Lower leg skin (tissue), 4 donors: ENCODE data around the gene SLC25A24. TPM values are rescaled to one million over a fixed set of nuclear protein-coding genes. Genes with fewer than 3 reads are reported as not detected.

Experiments used
- DNase-seq, 2 donors: peaks; one replicate each; pipeline ENCODE4 v3.0.0-alpha.2; 2019; ENCODE audit warnings: low spot score in 2 of 2
- H3K4me3 ChIP-seq: fragments of 200-600 bp; sonication (generic); 2 replicates; pipeline ENCODE4 v1.5.1; 2017; ENCODE audit warnings: mild to moderate bottlenecking, low read depth; ENCODE audit not compliant: poor library complexity, severe bottlenecking
- POLR2A ChIP-seq, 2 donors: fragments of 450-650 bp; IDR thresholded peaks; one replicate each; pipeline ENCODE4 v1.6.1; 2016 to 2017; ENCODE audit warnings: antibody characterized with exemption in 2 of 2, mild to moderate bottlenecking in 1 of 2, moderate library complexity in 1 of 2
- WGBS, 2 donors: methylation state at CpG; one replicate each; pipeline ENCODE4 v1.1.5; 2018; 5-methylcytosine and 5-hydroxymethylcytosine counted together
- intact Hi-C: fragments of 100-400 bp; cut with DNase I; formaldehyde crosslinking; loops from one replicate; pipeline ENCODE4 v1.15.0; 2023; ENCODE audit warnings: low total_unique reads
- total RNA-seq, 4 donors: library from RNA; depleted of rRNA; stranded (reverse); fragments of >200 nt; gene quantifications; one replicate each; pipeline ENCODE4 v1.1.0, GENCODE V29; 2016
- TF ChIP-seq, protein P1 (sequence below), 3 donors: fragments of 450-650 bp; IDR thresholded peaks; one replicate each; pipeline ENCODE4 v1.5.1; 2016; ENCODE audit warnings: antibody characterized with exemption in 3 of 3, mild to moderate bottlenecking in 3 of 3, moderate library complexity in 2 of 3

SLC25A24 gene
- total RNA-seq, 4 donors from 2014 or later = 18.5 to 20.4 (median 20.1) TPM

DNA sequence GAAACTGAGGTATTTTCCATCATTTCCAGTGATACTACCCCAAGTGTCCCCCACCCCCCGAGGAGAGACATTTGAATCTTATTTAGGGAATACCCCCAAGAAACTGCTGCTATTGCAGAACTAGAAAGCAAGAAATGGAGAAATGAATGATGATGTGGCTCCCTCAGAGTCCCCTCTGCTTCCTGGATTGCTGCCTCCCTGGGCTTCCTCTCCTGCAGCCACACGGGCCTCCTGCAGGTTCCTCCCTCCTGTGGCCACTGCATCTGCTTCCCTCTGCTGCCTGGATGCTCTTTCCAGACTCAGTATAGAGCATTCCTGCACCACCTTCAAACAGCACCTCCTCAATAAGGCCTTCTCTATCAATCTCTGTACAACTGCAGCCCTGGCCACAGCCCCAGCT is 69.3 kb downstream of the SLC25A24 start:
- 70 to 77% methylated on average over 2 of the region's 2 CpGs for WGBS, 2 donors
- H3K4me3 ChIP-seq = no peak overlapping the region
- no peak for DNase-seq
- TF ChIP-seq, protein P1, sequence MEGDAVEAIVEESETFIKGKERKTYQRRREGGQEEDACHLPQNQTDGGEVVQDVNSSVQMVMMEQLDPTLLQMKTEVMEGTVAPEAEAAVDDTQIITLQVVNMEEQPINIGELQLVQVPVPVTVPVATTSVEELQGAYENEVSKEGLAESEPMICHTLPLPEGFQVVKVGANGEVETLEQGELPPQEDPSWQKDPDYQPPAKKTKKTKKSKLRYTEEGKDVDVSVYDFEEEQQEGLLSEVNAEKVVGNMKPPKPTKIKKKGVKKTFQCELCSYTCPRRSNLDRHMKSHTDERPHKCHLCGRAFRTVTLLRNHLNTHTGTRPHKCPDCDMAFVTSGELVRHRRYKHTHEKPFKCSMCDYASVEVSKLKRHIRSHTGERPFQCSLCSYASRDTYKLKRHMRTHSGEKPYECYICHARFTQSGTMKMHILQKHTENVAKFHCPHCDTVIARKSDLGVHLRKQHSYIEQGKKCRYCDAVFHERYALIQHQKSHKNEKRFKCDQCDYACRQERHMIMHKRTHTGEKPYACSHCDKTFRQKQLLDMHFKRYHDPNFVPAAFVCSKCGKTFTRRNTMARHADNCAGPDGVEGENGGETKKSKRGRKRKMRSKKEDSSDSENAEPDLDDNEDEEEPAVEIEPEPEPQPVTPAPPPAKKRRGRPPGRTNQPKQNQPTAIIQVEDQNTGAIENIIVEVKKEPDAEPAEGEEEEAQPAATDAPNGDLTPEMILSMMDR (IDR thresholded peaks at IDR 0.05) = no peak
- no peak for TF ChIP-seq POLR2A (IDR thresholded peaks at IDR 0.05)
- intact Hi-C loops = no loop called here

DNA sequence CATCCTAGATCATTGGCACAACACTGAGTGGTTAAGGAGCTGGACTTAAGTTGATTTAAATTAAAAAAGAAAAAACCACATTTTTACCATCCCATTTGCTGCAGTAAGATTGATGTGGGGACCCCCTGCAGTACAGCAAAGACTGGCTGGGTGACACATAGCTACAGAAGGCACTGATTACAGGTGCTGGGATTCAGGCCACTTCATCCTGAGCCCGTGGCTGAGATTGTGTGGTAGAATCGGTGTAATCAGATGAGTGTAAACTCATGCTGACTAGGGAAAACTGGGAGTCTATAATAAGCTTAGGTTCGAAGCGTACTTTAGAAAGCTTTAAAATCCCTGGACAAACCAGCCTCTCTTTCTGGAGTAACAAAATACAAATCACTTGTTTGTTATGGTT is 70.1 kb downstream of the SLC25A24 start:
- H3K4me3 ChIP-seq = no peak overlapping the region
- intact Hi-C loops = no loop called here
- no peak for DNase-seq
- TF ChIP-seq, protein P1 (IDR thresholded peaks at IDR 0.05) = no peak
- no peak for TF ChIP-seq POLR2A (IDR thresholded peaks at IDR 0.05)
- 87 to 91% methylated on average over 4 of the region's 4 CpGs for WGBS, 2 donors

DNA sequence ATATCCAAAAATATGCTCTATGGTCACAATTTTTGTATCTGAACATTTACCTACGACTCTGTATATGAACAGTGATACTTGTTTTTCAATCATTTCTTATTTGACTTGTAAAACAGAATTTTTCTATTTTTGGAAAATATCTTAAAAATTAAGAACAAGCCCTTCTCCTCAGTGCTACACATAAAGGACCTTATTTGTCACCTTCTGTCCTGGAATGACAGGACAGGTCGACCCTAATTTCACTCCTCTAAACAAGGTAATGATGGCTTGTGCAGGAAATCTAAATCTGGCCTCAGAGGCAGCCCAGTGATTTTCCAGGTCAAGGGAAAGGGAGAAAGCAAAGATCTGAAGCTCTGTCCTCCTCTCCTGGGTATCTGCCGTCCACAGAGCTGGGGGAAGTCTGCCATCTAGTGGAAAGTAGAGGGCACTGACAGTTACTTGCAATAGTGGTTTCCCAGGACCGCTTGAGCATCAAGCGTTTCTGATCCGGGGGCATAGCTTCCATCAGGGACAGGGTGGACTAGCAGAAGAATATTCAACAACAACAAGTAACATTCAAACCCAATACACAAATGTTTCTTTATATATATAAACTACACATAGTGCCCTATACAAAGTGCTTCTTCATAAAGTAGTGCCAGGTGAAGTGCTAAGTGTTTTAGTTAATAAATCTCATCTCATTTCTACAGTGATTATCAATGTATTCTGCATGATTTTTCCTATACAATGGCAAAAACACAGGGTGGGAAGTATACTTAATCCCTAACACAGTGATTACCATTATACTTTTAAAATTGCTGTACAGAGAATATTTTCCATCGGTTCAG is 74.6 kb downstream of the SLC25A24 start:
- TF ChIP-seq, protein P1 (IDR thresholded peaks at IDR 0.05) = peak in 1 of 3 donors; percentile 92
- TF ChIP-seq POLR2A (IDR thresholded peaks at IDR 0.05) = no peak
- 7 to 9% methylated on average over 7 of the region's 7 CpGs for WGBS, 2 donors
- no peak overlapping the region for H3K4me3 ChIP-seq
- peak; percentile 67 to 88 for DNase-seq
- intact Hi-C loops = no loop called here

DNA sequence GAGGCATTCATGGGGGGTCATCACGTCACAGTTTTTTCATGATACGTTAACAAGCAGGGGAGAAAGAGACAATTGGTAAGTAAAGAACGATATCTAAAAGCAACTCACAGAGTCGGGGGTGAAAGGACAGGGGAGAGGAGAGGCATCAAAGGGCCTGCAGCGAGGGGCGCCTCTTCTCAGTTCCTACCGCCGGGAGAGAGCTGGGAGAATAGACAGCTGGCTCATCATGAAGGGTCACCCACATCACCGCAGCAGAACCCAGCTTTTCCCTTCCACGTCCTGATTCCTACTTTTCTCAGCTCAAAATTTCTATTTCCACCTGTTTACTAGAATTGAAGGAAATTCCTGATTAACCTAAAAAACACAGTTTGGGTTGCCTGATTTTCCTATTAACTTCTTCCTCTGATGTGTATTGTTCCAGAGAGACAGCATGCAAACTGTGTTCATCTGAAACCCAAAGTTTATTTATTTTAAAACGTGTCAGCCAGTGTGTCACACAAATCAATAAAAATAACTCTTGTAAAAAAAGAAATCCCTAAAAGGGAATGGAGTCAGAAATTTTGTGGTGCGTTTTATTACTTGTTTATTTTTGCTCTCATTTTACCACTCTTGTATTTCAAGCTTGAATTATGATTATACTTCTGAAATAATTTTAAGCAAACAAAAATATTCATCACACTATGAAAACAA is 75.4 kb downstream of the SLC25A24 start:
- 89 to 92% methylated on average over 12 of the region's 12 CpGs for WGBS, 2 donors
- intact Hi-C loops = loop anchor here (5.0 kb wide), 1 partner anchor 337 kb away; no protein-coding TSS in a partner anchor
- no peak for DNase-seq
- TF ChIP-seq, protein P1 (IDR thresholded peaks at IDR 0.05) = no peak
- TF ChIP-seq POLR2A (IDR thresholded peaks at IDR 0.05) = no peak
- H3K4me3 ChIP-seq = no peak overlapping the region

DNA sequence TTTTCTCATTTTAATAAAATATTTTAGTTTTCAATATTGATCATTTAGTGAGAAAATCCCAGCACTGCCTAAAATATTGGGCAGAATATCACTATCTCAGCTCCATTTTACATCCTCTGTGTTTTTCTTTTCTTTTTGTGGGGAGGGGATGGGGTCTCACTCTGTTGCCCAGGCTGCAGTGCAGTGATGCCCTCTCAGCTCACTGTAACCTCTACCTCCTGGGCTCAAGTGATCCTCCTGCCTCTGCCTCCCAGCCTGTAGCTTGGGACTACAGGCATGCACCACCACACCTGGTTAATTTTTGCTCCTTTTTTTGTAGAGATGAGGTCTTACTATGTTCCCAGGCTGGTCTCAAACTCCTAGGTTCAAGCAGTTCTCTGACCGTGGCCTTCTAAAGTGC is 76.1 kb downstream of the SLC25A24 start:
- no peak overlapping the region for H3K4me3 ChIP-seq
- TF ChIP-seq, protein P1 (IDR thresholded peaks at IDR 0.05) = no peak
- TF ChIP-seq POLR2A (IDR thresholded peaks at IDR 0.05) = no peak
- WGBS, 2 donors = 96 to 100% methylated on average over 1 of the region's 1 CpG
- DNase-seq = no peak
- intact Hi-C loops = loop anchor here (5.0 kb wide), 1 partner anchor 337 kb away; no protein-coding TSS in a partner anchor
